GM03348 (cell line): Measurements from ENCODE around the gene CDR2.
"Not testable (repeated sequence)": the region's sequence is repeated elsewhere in the genome, so short reads cannot be mapped to it uniquely, and the experiment has no call there.

Experiments used
- DNase-seq: peaks from one replicate; pipeline ENCODE4 v3.0.0; 2012; ENCODE audit warnings: low spot score

CDR2 gene

GRCh38 chr16:22304411-22304810, 70.0 kb downstream of the CDR2 start:
- DNase-seq = no peak

- DNase-seq = no peak
Measured at GRCh38 chr16:22302776-22303363, 71.5 kb downstream of the CDR2 start.

GRCh38 chr16:22301423-22301822, 73.0 kb downstream of the CDR2 start:
- not testable (repeated sequence) for DNase-seq

- peak; percentile 88 for DNase-seq
Measured at GRCh38 chr16:22300427-22301071, 73.9 kb downstream of the CDR2 start.

DNA sequence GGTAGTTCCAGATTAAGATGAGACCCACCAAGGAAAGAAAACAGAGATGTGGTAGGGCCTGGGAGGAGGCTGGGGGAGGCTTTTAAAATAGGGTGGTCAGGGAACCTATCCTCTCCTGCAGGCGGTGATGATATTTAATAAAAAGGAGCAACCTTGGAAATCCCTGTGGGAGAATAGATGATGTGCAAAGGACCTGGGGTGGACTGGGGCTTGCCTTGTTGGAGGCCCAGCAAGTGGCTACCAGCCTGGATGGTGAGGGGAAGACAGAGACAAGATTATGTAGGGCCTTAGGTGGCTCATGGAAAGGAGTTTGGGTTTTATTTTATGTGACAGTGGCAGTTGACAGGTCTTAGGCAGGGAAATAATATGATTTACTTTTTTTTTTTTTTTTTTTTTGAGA, 75.4 kb downstream of the CDR2 start:
- DNase-seq = no peak

DNA sequence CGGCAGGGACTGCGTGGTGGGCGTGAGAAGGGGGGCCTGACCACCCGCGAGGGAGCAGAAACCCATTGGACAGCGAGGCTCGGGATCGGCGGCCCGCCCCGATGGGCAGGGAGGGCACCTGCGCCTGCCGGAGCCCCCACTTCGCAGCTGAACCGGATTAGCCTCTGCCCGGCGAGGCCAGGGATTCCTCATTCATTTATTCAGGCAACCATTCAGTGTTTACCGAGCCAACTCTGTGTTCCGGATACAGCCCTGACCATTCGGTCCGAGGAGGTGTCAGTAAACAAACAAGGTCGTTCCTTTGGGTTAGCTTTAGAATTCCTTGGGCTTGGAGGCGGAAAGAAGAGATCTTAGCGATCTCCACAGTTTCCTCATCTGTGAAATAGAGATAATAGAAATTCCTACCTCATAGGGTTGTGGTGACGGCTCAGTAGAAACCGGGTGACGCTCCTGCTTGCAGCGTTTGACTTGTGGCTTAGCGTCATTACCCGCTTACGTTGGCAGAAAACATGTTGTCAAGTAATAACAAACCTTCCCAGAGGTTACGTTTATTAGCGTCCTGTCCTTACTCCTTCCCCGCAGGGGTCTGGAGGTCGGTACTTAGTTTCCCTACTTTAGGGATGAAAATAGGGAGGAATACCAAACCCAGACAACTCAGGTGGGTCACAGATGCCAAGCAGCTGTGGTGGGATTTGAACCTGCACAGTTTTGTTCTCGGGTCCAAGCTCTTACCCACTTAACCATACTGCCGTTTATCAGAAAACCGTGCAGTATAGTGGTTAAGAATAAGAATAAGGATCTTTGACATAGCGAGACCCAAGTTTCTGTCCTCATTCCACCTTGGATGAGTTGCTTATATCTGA, 76.3 kb downstream of the CDR2 start:
- peak; percentile 84 for DNase-seq

DNA sequence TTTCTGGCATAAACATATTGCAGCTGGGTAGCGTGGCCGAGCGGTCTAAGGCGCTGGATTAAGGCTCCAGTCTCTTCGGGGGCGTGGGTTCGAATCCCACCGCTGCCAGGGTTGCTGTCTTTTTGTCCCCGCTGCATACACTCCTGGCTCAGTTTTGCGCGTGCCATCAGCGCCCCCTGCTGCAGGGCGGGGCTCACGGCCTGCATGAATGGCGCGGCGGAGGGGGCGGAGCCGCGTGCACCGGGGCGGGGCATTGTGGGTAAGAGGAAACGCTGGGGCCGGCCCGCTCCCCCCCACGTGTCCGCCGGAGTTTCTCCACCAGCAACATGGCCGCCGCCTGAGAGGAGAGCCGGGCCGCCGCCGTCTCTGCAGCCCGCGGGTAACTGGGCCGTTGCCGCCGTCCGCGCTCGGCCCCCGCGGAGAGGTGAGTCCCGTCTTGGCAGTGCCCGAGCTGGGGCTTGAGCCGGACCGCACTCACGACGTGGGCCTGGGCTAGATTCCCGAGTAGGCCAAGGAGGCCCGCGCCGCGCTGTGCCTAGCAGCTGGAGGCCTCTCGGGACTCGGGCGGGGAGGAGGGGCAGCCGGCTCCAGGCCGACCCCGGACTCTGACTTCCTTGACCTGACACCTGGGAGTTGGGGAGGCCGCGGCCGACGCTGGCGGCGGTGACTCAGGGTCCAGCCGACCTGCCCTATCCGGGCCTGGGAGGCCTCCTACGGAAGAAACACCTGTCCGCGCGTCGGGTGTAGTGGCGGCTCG, 77.1 kb downstream of the CDR2 start, which contains the start of gene POLR3E:
Gene POLR3E, plus strand, starts transcription at position 296 of the 757 bp plus-strand sequence. CDS start 5,560 bp downstream, outside the sequence.
- peak; percentile 98 for DNase-seq

GRCh38 chr16:22296225-22297113, 78.0 kb downstream of the CDR2 start:
- no peak for DNase-seq
